Vagina (tissue), 2 donors: ENCODE measurements around the gene SLC31A1.

Experiments
- CTCF ChIP-seq, 3 experiments: fragments of 450-650 bp in 2 of 3; fragments of 200-600 bp in 1 of 3; sonication (generic) in 1 of 3; IDR thresholded peaks; one replicate each; pipeline ENCODE4 v1.5.1; 2017 to 2019; ENCODE audit warnings: antibody characterized with exemption in 3 of 3, mild to moderate bottlenecking in 2 of 3, moderate library complexity in 2 of 3
- POLR2A ChIP-seq, 2 donors: fragments of 450-650 bp; IDR thresholded peaks; one replicate each; pipeline ENCODE4 v1.6.1; 2017; ENCODE audit warnings: antibody characterized with exemption in 2 of 2, mild to moderate bottlenecking in 2 of 2, moderate library complexity in 2 of 2
- POLR2AphosphoS5 ChIP-seq, 2 donors: sonication (generic); formaldehyde crosslinking; IDR thresholded peaks; one replicate each; pipeline ENCODE4 v1.9.0; 2017; ENCODE audit warnings: antibody characterized with exemption in 2 of 2, mild to moderate bottlenecking in 2 of 2, low read depth in 1 of 2; ENCODE audit not compliant: insufficient read depth in 1 of 2

- no peak for TF ChIP-seq CTCF (IDR thresholded peaks at IDR 0.05)
- TF ChIP-seq POLR2A (IDR thresholded peaks at IDR 0.05): no peak
- no peak for TF ChIP-seq POLR2AphosphoS5 (IDR thresholded peaks at IDR 0.05; ENCODE audit: insufficient read depth in 1 of 2, low read depth in 1 of 2)
These were observed 10.4 kb downstream of the SLC31A1 start for GRCh38 chr9:113231701-113232100.
